Measurements from ENCODE around the gene IL12RB2.

IL12RB2 gene

GRCh38 chr1:67431156-67431765 is 123.6 kb downstream of the IL12RB2 start:
- no peaks in the 10 kb centered on the region for H3K9me2 ChIP-seq (ENCODE audit: low read depth, low read length)
- peak overlapping the region; percentile 80 for H3K9ac ChIP-seq (ENCODE audit: low read length)
- H3K4me2 ChIP-seq (ENCODE audit: low read length): peak overlapping the region; percentile 75
- no peaks in the 10 kb centered on the region for H4K20me1 ChIP-seq (ENCODE audit: insufficient read depth, low read length)
- TF ChIP-seq CTCF (IDR thresholded peaks at IDR 0.05; ENCODE audit: low read length): no peak
- no peak for TF ChIP-seq EZH2 (IDR thresholded peaks at IDR 0.05; ENCODE audit: borderline replicate concordance, low read length)
- H2AFZ ChIP-seq (ENCODE audit: low read length): 0 out of 2 replicates have a peak overlapping the region, but pooled peaks have one; percentile 38
- H3K4me3 ChIP-seq (ENCODE audit: low read depth, low read length, poor library complexity, severe bottlenecking): peak overlapping the region; percentile 92
- peak overlapping the region; percentile 97 for H3K27ac ChIP-seq (ENCODE audit: low read depth, low read length, poor library complexity, severe bottlenecking)
- peaks cover 48% of the 10 kb centered on the region for H3K4me1 ChIP-seq (ENCODE audit: insufficient read depth, low read length, severe bottlenecking)
- H3K79me2 ChIP-seq (ENCODE audit: insufficient read depth, low read length): peaks cover 39% of the 10 kb centered on the region
- H3K9me3 ChIP-seq (ENCODE audit: low read length): no peaks in the 10 kb centered on the region
- H3K27me3 ChIP-seq (ENCODE audit: insufficient read depth, low read length): no peaks in the 10 kb centered on the region
- H3F3A ChIP-seq (ENCODE audit: insufficient read depth, low read length): no peaks in the 10 kb centered on the region
- peaks cover 37% of the 10 kb centered on the region for H3K36me3 ChIP-seq (ENCODE audit: insufficient read depth, low read length)

- TF ChIP-seq EZH2 (IDR thresholded peaks at IDR 0.05; ENCODE audit: borderline replicate concordance, low read length) (no peak), CTCF (IDR thresholded peaks at IDR 0.05; ENCODE audit: low read length) (no peak)
- Histone ChIP-seq H4K20me1 (ENCODE audit: insufficient read depth, low read length) (no peaks in the 10 kb centered on the region), H3K4me2 (ENCODE audit: low read length) (peak overlapping the region; percentile 75), H3K4me3 (ENCODE audit: low read depth, low read length, poor library complexity, severe bottlenecking) (peak overlapping the region; percentile 92), H3F3A (ENCODE audit: insufficient read depth, low read length) (no peaks in the 10 kb centered on the region), H2AFZ (ENCODE audit: low read length) (peak overlapping the region; percentile 69), H3K9me3 (ENCODE audit: low read length) (no peaks in the 10 kb centered on the region), H3K79me2 (ENCODE audit: insufficient read depth, low read length) (peaks cover 31% of the 10 kb centered on the region), H3K36me3 (ENCODE audit: insufficient read depth, low read length) (peaks cover 29% of the 10 kb centered on the region), H3K4me1 (ENCODE audit: insufficient read depth, low read length, severe bottlenecking) (peaks cover 42% of the 10 kb centered on the region), H3K27me3 (ENCODE audit: insufficient read depth, low read length) (no peaks in the 10 kb centered on the region), H3K9me2 (ENCODE audit: low read depth, low read length) (no peaks in the 10 kb centered on the region), H3K9ac (ENCODE audit: low read length) (peak overlapping the region; percentile 80), H3K27ac (ENCODE audit: low read depth, low read length, poor library complexity, severe bottlenecking) (peak overlapping the region; percentile 97)
These were observed 124.4 kb downstream of the IL12RB2 start for GRCh38 chr1:67431869-67432578.

GRCh38 chr1:67432745-67433144 is 125.1 kb downstream of the IL12RB2 start:
- Histone ChIP-seq H3K27ac (ENCODE audit: low read depth, low read length, poor library complexity, severe bottlenecking) (peak overlapping the region; percentile 97), H3K4me2 (ENCODE audit: low read length) (no peak overlapping the region), H2AFZ (ENCODE audit: low read length) (no peak overlapping the region; the same call in 1 of the 2 replicates), H3K4me1 (ENCODE audit: insufficient read depth, low read length, severe bottlenecking) (peaks cover 35% of the 10 kb centered on the region), H3K9me3 (ENCODE audit: low read length) (no peaks in the 10 kb centered on the region), H3K79me2 (ENCODE audit: insufficient read depth, low read length) (peaks cover 24% of the 10 kb centered on the region), H3K9ac (ENCODE audit: low read length) (no peak overlapping the region), H3K27me3 (ENCODE audit: insufficient read depth, low read length) (no peaks in the 10 kb centered on the region), H3K36me3 (ENCODE audit: insufficient read depth, low read length) (peaks cover 22% of the 10 kb centered on the region), H3K4me3 (ENCODE audit: low read depth, low read length, poor library complexity, severe bottlenecking) (no peak overlapping the region), H4K20me1 (ENCODE audit: insufficient read depth, low read length) (no peaks in the 10 kb centered on the region), H3K9me2 (ENCODE audit: low read depth, low read length) (no peaks in the 10 kb centered on the region), H3F3A (ENCODE audit: insufficient read depth, low read length) (no peaks in the 10 kb centered on the region)
- no peak for TF ChIP-seq CTCF (IDR thresholded peaks at IDR 0.05; ENCODE audit: low read length)
- no peak for TF ChIP-seq EZH2 (IDR thresholded peaks at IDR 0.05; ENCODE audit: borderline replicate concordance, low read length)
